Measurements from ENCODE around the gene ATXN10.

The ATXN10 gene

DNA sequence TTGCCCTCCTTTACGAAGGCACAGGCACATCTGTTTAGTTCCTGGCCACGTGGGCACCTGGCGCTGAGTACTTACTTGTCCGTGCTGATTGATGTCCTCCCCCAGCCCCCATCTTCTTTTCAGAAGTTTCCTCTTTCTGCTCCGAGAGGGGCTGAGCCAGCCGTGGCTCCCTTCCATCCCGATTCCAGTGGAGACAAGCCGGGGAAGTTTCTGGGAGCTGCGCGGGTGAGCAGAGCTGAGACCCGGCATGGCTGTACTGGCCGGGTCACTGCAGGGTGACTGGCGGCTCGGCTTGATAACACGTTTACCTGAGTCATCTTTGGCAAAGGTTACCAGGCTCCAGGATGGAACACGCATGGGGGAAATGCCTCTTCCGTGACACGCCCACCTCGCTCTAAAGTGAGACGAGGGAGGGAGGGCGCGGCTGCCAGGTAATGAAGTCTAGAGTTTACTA, 45.4 kb upstream of the ATXN10 start:
- no peak overlapping the region for H4K91ac ChIP-seq (ENCODE audit: low read length)
- H3K4me1 ChIP-seq (ENCODE audit: control insufficient read depth, insufficient read depth, low read depth, low read length) = peaks cover 4% of the 10 kb centered on the region
- peaks cover 3 to 14% of the 10 kb centered on the region in 2 experiments for H3K27me3 ChIP-seq (ENCODE audit: control insufficient read depth in 1 of 2, insufficient read depth in 1 of 2, low read length in 2 of 2)
- no peak overlapping the region for H2BK5ac ChIP-seq (ENCODE audit: low read depth, low read length, poor library complexity, severe bottlenecking)
- H2BK12ac ChIP-seq (ENCODE audit: low read length in 2 of 2) = no peak overlapping the region
- no peak overlapping the region for H3K4ac ChIP-seq (ENCODE audit: low read depth in 1 of 2, low read length in 2 of 2)
- no peak overlapping the region for H4K8ac ChIP-seq (ENCODE audit: low read length)
- H3K4me3 ChIP-seq (ENCODE audit: insufficient read depth in 1 of 2, low read depth in 1 of 2, low read length in 2 of 2) = no peak overlapping the region
- no peak overlapping the region for H3K23ac ChIP-seq (ENCODE audit: low read length in 2 of 2)
- H2AK5ac ChIP-seq (ENCODE audit: low read length, severe bottlenecking) = no peak overlapping the region
- no peak overlapping the region for H3K18ac ChIP-seq (ENCODE audit: low read depth in 1 of 2, low read length in 2 of 2)
- no peaks in the 10 kb centered on the region for H3K9me3 ChIP-seq (ENCODE audit: control insufficient read depth, low read length)
- H3K27ac ChIP-seq (ENCODE audit: low read length, poor library complexity, severe bottlenecking) = no peak overlapping the region
- no peaks in the 10 kb centered on the region for H3K79me1 ChIP-seq (replicated peaks; ENCODE audit: low read length, poor library complexity, severe bottlenecking)
- no peak overlapping the region for H3K14ac ChIP-seq (ENCODE audit: low read length in 2 of 2)
- 76% methylated on average over 22 of the region's 22 CpGs for WGBS
- no peak overlapping the region for H2BK15ac ChIP-seq (ENCODE audit: low read depth, poor library complexity, severe bottlenecking)
- no peak overlapping the region for H2AFZ ChIP-seq (ENCODE audit: low read depth, low read length)
- H3K9ac ChIP-seq (ENCODE audit: low read length) = no peak overlapping the region
- no peak for DNase-seq
- H3K4me2 ChIP-seq (ENCODE audit: low read length, poor library complexity, severe bottlenecking) = no peak overlapping the region
- H2BK120ac ChIP-seq (ENCODE audit: low read depth, low read length) = no peak overlapping the region
- H3K36me3 ChIP-seq (ENCODE audit: control insufficient read depth in 1 of 2, insufficient read depth in 2 of 2, low read depth in 1 of 2, low read length in 2 of 2) = no peaks in the 10 kb centered on the region

DNA sequence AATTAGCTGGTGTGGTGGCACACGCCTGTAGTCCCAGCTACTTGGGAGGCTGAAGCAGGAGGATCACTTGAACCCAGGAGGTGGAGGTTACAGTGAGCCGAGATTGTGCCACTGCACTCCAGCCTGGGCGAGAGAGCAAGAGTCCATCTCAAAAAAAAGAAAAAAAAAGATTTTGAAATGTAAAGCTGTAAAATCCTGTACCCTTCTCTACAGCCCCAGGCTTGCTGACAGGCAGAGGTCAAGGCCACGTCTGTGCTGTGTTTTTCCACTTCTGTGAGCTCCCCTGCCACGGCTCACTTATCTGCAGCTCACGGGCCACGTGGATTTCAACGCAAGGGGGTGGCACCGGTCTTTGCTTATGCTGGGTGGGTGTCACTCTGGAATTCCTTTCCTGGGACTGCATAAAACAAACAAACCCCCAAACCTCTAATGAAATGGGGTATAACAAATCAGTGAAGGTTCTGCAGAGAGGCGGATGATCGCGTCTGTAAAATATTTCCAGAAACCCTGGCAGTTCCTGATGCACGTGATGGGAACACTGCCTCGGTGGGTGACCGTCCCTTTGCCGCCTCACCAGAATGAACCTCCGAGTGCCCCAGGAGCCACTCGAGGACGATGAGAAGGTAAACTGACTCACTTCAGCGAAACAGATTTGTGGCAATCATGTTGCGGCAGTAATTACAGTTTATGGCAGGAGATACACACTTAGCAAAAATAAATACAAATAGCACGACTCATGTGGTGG, 44.0 kb upstream of the ATXN10 start:
- Histone ChIP-seq H3K18ac (ENCODE audit: low read depth in 1 of 2, low read length in 2 of 2) (peak overlapping the region in 1 of 2 experiments; percentile 64), H4K8ac (ENCODE audit: low read length) (no peak overlapping the region), H3K4ac (ENCODE audit: low read depth in 1 of 2, low read length in 2 of 2) (no peak overlapping the region), H3K4me2 (ENCODE audit: low read length, poor library complexity, severe bottlenecking) (peak overlapping the region; percentile 35), H3K27ac (ENCODE audit: low read length, poor library complexity, severe bottlenecking) (no peak overlapping the region), H2BK12ac (ENCODE audit: low read length in 2 of 2) (peak overlapping the region in 1 of 2 experiments; percentile 40), H3K27me3 (ENCODE audit: control insufficient read depth in 1 of 2, insufficient read depth in 1 of 2, low read length in 2 of 2) (peaks cover 9 to 28% of the 10 kb centered on the region in 2 experiments), H3K14ac (ENCODE audit: low read length in 2 of 2) (peak overlapping the region in 1 of 2 experiments; percentile 70), H2BK120ac (ENCODE audit: low read depth, low read length) (no peak overlapping the region), H2BK5ac (ENCODE audit: low read depth, low read length, poor library complexity, severe bottlenecking) (no peak overlapping the region), H3K36me3 (ENCODE audit: control insufficient read depth in 1 of 2, insufficient read depth in 2 of 2, low read depth in 1 of 2, low read length in 2 of 2) (no peaks in the 10 kb centered on the region), H3K23ac (ENCODE audit: low read length in 2 of 2) (no peak overlapping the region), H2AFZ (ENCODE audit: low read depth, low read length) (no peak overlapping the region), H4K91ac (ENCODE audit: low read length) (no peak overlapping the region), H2AK5ac (ENCODE audit: low read length, severe bottlenecking) (no peak overlapping the region), H3K9me3 (ENCODE audit: control insufficient read depth, low read length) (no peaks in the 10 kb centered on the region), H3K4me3 (ENCODE audit: insufficient read depth in 1 of 2, low read depth in 1 of 2, low read length in 2 of 2) (no peak overlapping the region), H3K9ac (ENCODE audit: low read length) (no peak overlapping the region), H3K79me1 (replicated peaks; ENCODE audit: low read length, poor library complexity, severe bottlenecking) (no peaks in the 10 kb centered on the region), H2BK15ac (ENCODE audit: low read depth, poor library complexity, severe bottlenecking) (no peak overlapping the region), H3K4me1 (ENCODE audit: control insufficient read depth, insufficient read depth, low read depth, low read length) (peaks cover 5% of the 10 kb centered on the region)
- peak; percentile 26 for DNase-seq
- 47% methylated on average over 19 of the region's 22 CpGs for WGBS

DNA sequence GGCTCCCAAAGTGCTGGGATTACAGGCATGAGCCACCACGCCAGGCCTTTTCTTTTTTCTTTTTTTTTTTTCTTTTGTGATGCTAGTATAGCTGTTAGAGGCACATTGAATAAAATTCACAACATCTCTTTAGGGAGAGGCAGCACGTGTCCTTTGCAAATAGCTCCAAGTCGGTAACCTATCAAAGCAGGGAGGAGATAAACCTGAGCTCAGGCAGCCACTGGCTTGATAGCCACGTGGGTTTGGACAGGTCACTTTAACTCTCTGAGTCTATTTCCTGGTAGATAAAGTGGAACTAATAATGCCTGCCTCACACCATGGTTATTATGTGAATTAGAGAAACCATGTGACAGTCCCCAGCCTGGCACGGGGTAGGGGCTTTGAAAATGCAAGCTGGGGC, 43.1 kb upstream of the ATXN10 start:
- DNase-seq = no peak
- no peaks in the 10 kb centered on the region for H3K36me3 ChIP-seq (ENCODE audit: control insufficient read depth in 1 of 2, insufficient read depth in 2 of 2, low read depth in 1 of 2, low read length in 2 of 2)
- no peaks in the 10 kb centered on the region for H3K9me3 ChIP-seq (ENCODE audit: control insufficient read depth, low read length)
- H4K8ac ChIP-seq (ENCODE audit: low read length) = no peak overlapping the region
- no peak overlapping the region for H3K9ac ChIP-seq (ENCODE audit: low read length)
- H3K23ac ChIP-seq (ENCODE audit: low read length in 2 of 2) = no peak overlapping the region
- no peak overlapping the region for H3K14ac ChIP-seq (ENCODE audit: low read length in 2 of 2)
- H3K79me1 ChIP-seq (replicated peaks; ENCODE audit: low read length, poor library complexity, severe bottlenecking) = no peaks in the 10 kb centered on the region
- H3K4me3 ChIP-seq (ENCODE audit: insufficient read depth in 1 of 2, low read depth in 1 of 2, low read length in 2 of 2) = no peak overlapping the region
- H4K91ac ChIP-seq (ENCODE audit: low read length) = no peak overlapping the region
- no peak overlapping the region for H2BK12ac ChIP-seq (ENCODE audit: low read length in 2 of 2)
- H3K4me2 ChIP-seq (ENCODE audit: low read length, poor library complexity, severe bottlenecking) = no peak overlapping the region
- no peak overlapping the region for H3K18ac ChIP-seq (ENCODE audit: low read depth in 1 of 2, low read length in 2 of 2)
- no peak overlapping the region for H2BK15ac ChIP-seq (ENCODE audit: low read depth, poor library complexity, severe bottlenecking)
- no peak overlapping the region for H2AFZ ChIP-seq (ENCODE audit: low read depth, low read length)
- no peak overlapping the region for H3K4ac ChIP-seq (ENCODE audit: low read depth in 1 of 2, low read length in 2 of 2)
- H3K4me1 ChIP-seq (ENCODE audit: control insufficient read depth, insufficient read depth, low read depth, low read length) = peaks cover 10% of the 10 kb centered on the region
- no peak overlapping the region for H2BK120ac ChIP-seq (ENCODE audit: low read depth, low read length)
- no peak overlapping the region for H2BK5ac ChIP-seq (ENCODE audit: low read depth, low read length, poor library complexity, severe bottlenecking)
- 34% methylated on average over 4 of the region's 5 CpGs for WGBS
- no peak overlapping the region for H2AK5ac ChIP-seq (ENCODE audit: low read length, severe bottlenecking)
- no peak overlapping the region for H3K27ac ChIP-seq (ENCODE audit: low read length, poor library complexity, severe bottlenecking)
- peaks cover 9 to 37% of the 10 kb centered on the region in 2 experiments for H3K27me3 ChIP-seq (ENCODE audit: control insufficient read depth in 1 of 2, insufficient read depth in 1 of 2, low read length in 2 of 2)

DNA sequence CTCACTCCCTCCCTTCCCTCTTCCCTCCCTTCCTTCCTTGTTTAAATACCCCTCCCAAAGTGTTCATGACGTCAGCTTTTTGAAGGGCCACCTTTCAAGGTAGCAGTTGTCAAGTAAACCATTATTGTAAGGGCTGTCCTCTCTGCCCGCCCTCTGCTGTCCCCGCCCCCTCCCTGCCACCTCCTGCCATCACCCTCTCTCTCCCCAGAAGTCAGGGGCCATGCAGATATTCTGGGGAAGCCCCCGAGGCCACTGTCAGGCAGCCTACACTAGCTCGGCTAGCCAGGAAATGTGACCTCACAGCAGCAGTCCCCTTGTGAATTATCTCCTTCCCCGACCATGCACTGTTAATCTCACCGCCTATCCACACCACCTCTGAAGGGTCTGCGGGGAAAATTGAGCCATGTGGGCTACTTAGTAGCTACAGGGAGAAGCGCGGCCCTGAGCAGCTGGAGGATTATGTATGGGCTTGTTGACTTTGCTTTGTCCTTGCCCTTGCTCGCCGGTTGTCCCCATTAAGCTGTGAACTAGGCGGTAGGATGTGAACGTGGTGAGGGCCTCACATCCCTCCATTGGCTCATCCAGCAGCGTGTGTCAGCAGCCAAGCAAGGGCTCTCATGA, 42.1 kb upstream of the ATXN10 start:
- WGBS = 46% methylated on average over 13 of the region's 15 CpGs
- H2BK12ac ChIP-seq (ENCODE audit: low read length in 2 of 2) = no peak overlapping the region
- H2AK5ac ChIP-seq (ENCODE audit: low read length, severe bottlenecking) = no peak overlapping the region
- H4K91ac ChIP-seq (ENCODE audit: low read length) = no peak overlapping the region
- H3K4ac ChIP-seq (ENCODE audit: low read depth in 1 of 2, low read length in 2 of 2) = no peak overlapping the region
- H3K4me1 ChIP-seq (ENCODE audit: control insufficient read depth, insufficient read depth, low read depth, low read length) = peaks cover 10% of the 10 kb centered on the region
- H3K4me2 ChIP-seq (ENCODE audit: low read length, poor library complexity, severe bottlenecking) = no peak overlapping the region
- H2BK5ac ChIP-seq (ENCODE audit: low read depth, low read length, poor library complexity, severe bottlenecking) = no peak overlapping the region
- H3K14ac ChIP-seq (ENCODE audit: low read length in 2 of 2) = no peak overlapping the region
- no peak overlapping the region for H3K4me3 ChIP-seq (ENCODE audit: insufficient read depth in 1 of 2, low read depth in 1 of 2, low read length in 2 of 2)
- no peak overlapping the region for H2BK15ac ChIP-seq (ENCODE audit: low read depth, poor library complexity, severe bottlenecking)
- peaks cover 9 to 46% of the 10 kb centered on the region in 2 experiments for H3K27me3 ChIP-seq (ENCODE audit: control insufficient read depth in 1 of 2, insufficient read depth in 1 of 2, low read length in 2 of 2)
- H3K27ac ChIP-seq (ENCODE audit: low read length, poor library complexity, severe bottlenecking) = no peak overlapping the region
- H3K9ac ChIP-seq (ENCODE audit: low read length) = no peak overlapping the region
- no peaks in the 10 kb centered on the region for H3K36me3 ChIP-seq (ENCODE audit: control insufficient read depth in 1 of 2, insufficient read depth in 2 of 2, low read depth in 1 of 2, low read length in 2 of 2)
- H4K8ac ChIP-seq (ENCODE audit: low read length) = no peak overlapping the region
- no peak overlapping the region for H3K23ac ChIP-seq (ENCODE audit: low read length in 2 of 2)
- H3K79me1 ChIP-seq (replicated peaks; ENCODE audit: low read length, poor library complexity, severe bottlenecking) = no peaks in the 10 kb centered on the region
- no peak for DNase-seq
- H2AFZ ChIP-seq (ENCODE audit: low read depth, low read length) = no peak overlapping the region
- no peak overlapping the region for H2BK120ac ChIP-seq (ENCODE audit: low read depth, low read length)
- H3K18ac ChIP-seq (ENCODE audit: low read depth in 1 of 2, low read length in 2 of 2) = no peak overlapping the region
- H3K9me3 ChIP-seq (ENCODE audit: control insufficient read depth, low read length) = no peaks in the 10 kb centered on the region
